ENCODE measurements around the gene GPR160. TPM values are rescaled to one million over a fixed set of nuclear protein-coding genes. Genes with fewer than 3 reads are reported as not detected.
A peak's percentile ranks its signal among the peaks of the same experiment; 100 is the strongest.

GPR160 gene
- total RNA-seq, 1 donor from 2014 or later: 44.3 TPM

DNA sequence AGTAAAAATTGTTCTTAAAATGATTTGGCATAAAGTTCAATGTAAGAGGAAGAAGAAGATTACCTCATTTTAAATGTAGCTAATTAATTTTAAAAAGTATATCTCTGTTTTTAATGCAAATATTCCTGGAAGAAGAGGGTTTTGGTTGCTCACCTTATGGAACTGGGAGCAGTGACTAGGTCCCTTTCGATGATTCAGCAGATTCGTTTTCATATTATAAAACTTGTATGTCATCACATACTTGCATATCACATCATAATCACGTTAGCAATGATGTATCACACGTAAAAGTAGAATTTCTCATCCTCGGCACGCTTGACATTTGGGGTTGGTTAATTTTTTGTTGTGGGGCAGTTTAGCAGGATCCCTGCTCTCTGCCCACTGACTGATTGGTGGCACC lies 47.6 kb downstream of the GPR160 start:
- Mint-ChIP-seq H3K27ac (peak overlapping the region; percentile 86), H3K4me1 (ENCODE audit: low read depth) (peaks cover 6% of the 10 kb centered on the region), H3K4me3 (ENCODE audit: low read depth) (no peak overlapping the region), H3K9me3 (ENCODE audit: low read depth) (no peaks in the 10 kb centered on the region), H3K27me3 (no peaks in the 10 kb centered on the region), H3K36me3 (ENCODE audit: insufficient read depth) (peaks cover 24% of the 10 kb centered on the region)
- TF ChIP-seq, protein P1, sequence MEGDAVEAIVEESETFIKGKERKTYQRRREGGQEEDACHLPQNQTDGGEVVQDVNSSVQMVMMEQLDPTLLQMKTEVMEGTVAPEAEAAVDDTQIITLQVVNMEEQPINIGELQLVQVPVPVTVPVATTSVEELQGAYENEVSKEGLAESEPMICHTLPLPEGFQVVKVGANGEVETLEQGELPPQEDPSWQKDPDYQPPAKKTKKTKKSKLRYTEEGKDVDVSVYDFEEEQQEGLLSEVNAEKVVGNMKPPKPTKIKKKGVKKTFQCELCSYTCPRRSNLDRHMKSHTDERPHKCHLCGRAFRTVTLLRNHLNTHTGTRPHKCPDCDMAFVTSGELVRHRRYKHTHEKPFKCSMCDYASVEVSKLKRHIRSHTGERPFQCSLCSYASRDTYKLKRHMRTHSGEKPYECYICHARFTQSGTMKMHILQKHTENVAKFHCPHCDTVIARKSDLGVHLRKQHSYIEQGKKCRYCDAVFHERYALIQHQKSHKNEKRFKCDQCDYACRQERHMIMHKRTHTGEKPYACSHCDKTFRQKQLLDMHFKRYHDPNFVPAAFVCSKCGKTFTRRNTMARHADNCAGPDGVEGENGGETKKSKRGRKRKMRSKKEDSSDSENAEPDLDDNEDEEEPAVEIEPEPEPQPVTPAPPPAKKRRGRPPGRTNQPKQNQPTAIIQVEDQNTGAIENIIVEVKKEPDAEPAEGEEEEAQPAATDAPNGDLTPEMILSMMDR (IDR thresholded peaks at IDR 0.05; ENCODE audit: unreplicated experiment): no peak
- DNase-seq (ENCODE audit: low spot score, unreplicated experiment): no peak

DNA sequence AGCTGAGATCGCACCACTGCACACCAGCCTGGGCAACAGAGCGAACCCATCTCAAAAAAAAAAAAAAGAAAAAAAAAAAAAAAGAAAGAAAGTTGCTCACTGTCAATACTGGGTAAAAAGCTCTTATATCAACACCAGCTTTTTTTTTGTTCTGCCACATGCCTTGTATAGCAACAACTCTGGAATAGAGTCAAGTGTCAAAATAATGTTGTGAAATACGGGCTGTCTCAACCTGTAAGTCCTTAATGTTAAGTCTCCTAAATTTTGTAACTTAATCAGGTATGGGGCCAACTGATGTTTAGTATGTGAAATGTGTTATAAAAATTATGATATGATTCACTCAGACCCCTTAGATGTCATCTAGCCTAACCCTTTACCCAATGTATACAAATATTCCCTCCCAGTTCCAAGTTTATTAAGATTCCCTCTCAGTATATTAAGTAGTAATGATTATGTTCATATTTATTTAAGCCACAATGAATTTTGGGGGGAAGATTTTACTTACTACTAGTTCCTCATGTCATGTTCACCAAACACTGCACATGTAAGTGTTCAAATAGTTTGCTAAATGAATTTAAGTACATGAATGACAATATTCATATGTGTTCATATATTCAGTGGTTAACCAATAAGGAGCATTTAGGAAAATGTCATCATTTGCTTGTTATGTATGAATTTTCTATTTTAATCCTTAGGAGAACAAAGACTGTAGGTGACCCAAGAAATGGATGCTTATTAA lies 52.2 kb downstream of the GPR160 start:
- H3K4me3 Mint-ChIP-seq (ENCODE audit: low read depth): no peak overlapping the region
- TF ChIP-seq, protein P1 (IDR thresholded peaks at IDR 0.05; ENCODE audit: unreplicated experiment): no peak
- peaks cover 10% of the 10 kb centered on the region for H3K36me3 Mint-ChIP-seq (ENCODE audit: insufficient read depth)
- DNase-seq (ENCODE audit: low spot score, unreplicated experiment): no peak
- peaks cover 13% of the 10 kb centered on the region for H3K4me1 Mint-ChIP-seq (ENCODE audit: low read depth)
- no peak overlapping the region for H3K27ac Mint-ChIP-seq
- H3K9me3 Mint-ChIP-seq (ENCODE audit: low read depth): no peaks in the 10 kb centered on the region
- H3K27me3 Mint-ChIP-seq: no peaks in the 10 kb centered on the region

DNA sequence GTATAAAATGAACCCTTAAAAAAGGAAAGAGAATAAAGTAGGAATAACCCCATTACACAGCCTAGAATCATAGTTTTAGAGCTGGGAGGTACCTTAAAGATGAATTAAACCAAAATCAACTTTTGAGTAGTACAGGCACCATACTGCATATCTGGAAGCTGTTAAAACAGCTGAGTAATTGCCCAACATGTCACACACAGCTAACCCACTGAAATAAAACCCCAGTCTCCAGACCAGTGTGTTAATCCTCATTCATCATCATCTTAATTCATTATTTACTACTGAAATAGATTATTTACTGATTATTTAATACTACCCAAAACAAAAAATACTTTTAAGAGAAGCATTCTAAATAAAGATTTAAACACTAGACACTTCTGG lies 52.8 kb downstream of the GPR160 start:
- H3K9me3 Mint-ChIP-seq (ENCODE audit: low read depth): no peaks in the 10 kb centered on the region
- H3K4me3 Mint-ChIP-seq (ENCODE audit: low read depth): no peak overlapping the region
- DNase-seq (ENCODE audit: low spot score, unreplicated experiment): no peak
- H3K4me1 Mint-ChIP-seq (ENCODE audit: low read depth): peaks cover 13% of the 10 kb centered on the region
- peaks cover 10% of the 10 kb centered on the region for H3K36me3 Mint-ChIP-seq (ENCODE audit: insufficient read depth)
- no peaks in the 10 kb centered on the region for H3K27me3 Mint-ChIP-seq
- TF ChIP-seq, protein P1 (IDR thresholded peaks at IDR 0.05; ENCODE audit: unreplicated experiment): no peak
- H3K27ac Mint-ChIP-seq: no peak overlapping the region

DNA sequence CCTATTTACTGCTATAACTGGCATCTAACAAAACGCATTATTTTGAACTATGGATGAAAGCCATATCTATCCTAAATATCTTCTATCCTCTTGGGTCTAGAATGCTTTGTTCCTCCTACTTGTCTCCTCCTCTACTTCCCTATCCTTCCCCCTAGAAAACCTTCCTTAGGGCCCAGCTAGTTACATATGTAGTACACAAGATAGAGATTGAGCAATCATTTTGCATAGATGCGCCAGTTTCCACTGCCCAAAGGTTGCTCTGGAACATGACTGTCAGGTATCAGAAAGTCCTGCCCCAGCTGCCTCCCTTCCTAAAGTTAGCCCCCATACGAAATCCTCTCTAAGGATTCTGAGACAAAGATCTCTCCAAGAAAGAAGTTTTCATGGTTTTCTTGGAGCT lies 55.1 kb downstream of the GPR160 start:
- no peaks in the 10 kb centered on the region for H3K9me3 Mint-ChIP-seq (ENCODE audit: low read depth)
- H3K4me3 Mint-ChIP-seq (ENCODE audit: low read depth): no peak overlapping the region
- H3K4me1 Mint-ChIP-seq (ENCODE audit: low read depth): peaks cover 13% of the 10 kb centered on the region
- H3K27me3 Mint-ChIP-seq: no peaks in the 10 kb centered on the region
- TF ChIP-seq, protein P1 (IDR thresholded peaks at IDR 0.05; ENCODE audit: unreplicated experiment): no peak
- H3K36me3 Mint-ChIP-seq (ENCODE audit: insufficient read depth): peaks cover 18% of the 10 kb centered on the region
- H3K27ac Mint-ChIP-seq: no peak overlapping the region
- DNase-seq (ENCODE audit: low spot score, unreplicated experiment): no peak

DNA sequence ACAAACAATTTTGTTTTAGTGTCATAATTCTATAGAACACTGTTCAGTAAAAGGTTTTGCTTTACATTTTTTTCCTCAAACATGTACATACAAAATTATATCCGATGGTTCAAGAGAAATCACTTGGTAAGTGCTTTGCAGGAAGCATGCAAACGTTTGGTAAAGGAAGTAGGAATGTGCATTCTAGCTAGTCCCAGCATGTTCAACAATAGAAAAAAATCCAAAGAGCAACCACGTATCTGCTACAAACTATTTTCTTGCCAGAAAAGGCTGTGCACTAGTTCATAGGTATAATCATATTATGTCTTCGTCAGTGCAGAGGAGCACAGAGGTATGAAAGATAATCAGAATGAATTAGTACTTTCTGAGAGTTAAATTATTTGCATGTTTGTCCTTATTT lies 58.0 kb downstream of the GPR160 start:
- H3K27ac Mint-ChIP-seq: no peak overlapping the region
- H3K4me3 Mint-ChIP-seq (ENCODE audit: low read depth): no peak overlapping the region
- H3K4me1 Mint-ChIP-seq (ENCODE audit: low read depth): peaks cover 6% of the 10 kb centered on the region
- H3K36me3 Mint-ChIP-seq (ENCODE audit: insufficient read depth): peaks cover 20% of the 10 kb centered on the region
- H3K9me3 Mint-ChIP-seq (ENCODE audit: low read depth): no peaks in the 10 kb centered on the region
- TF ChIP-seq, protein P1 (IDR thresholded peaks at IDR 0.05; ENCODE audit: unreplicated experiment): no peak
- H3K27me3 Mint-ChIP-seq: no peaks in the 10 kb centered on the region
- no peak for DNase-seq (ENCODE audit: low spot score, unreplicated experiment)
